ENCODE measurements around the gene ITPR1.

GRCh38 chr3:4856136-4856535 is 363.0 kb downstream of the ITPR1 start:
- TF ChIP-seq, protein P1, sequence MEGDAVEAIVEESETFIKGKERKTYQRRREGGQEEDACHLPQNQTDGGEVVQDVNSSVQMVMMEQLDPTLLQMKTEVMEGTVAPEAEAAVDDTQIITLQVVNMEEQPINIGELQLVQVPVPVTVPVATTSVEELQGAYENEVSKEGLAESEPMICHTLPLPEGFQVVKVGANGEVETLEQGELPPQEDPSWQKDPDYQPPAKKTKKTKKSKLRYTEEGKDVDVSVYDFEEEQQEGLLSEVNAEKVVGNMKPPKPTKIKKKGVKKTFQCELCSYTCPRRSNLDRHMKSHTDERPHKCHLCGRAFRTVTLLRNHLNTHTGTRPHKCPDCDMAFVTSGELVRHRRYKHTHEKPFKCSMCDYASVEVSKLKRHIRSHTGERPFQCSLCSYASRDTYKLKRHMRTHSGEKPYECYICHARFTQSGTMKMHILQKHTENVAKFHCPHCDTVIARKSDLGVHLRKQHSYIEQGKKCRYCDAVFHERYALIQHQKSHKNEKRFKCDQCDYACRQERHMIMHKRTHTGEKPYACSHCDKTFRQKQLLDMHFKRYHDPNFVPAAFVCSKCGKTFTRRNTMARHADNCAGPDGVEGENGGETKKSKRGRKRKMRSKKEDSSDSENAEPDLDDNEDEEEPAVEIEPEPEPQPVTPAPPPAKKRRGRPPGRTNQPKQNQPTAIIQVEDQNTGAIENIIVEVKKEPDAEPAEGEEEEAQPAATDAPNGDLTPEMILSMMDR (IDR thresholded peaks at IDR 0.05), result no peak
- TF ChIP-seq JUND (IDR thresholded peaks at IDR 0.05) (no peak), EZH2phosphoT487 (IDR thresholded peaks at IDR 0.05; ENCODE audit: borderline replicate concordance, low read depth) (no peak), FOXJ3 (CRISPR knock-in tag; IDR thresholded peaks at IDR 0.05) (no peak), SMC3 (IDR thresholded peaks at IDR 0.05; ENCODE audit: low read depth, low read length) (no peak), MAX (IDR thresholded peaks at IDR 0.05; ENCODE audit: low read depth) (no peak), POLR2AphosphoS5 (IDR thresholded peaks at IDR 0.05; ENCODE audit: low read depth, low read length) (no peak), RAD21 (IDR thresholded peaks at IDR 0.05; ENCODE audit: low read length) (no peak), FOXM1 (IDR thresholded peaks at IDR 0.05; ENCODE audit: low read depth) (no peak), USF2 (IDR thresholded peaks at IDR 0.05; ENCODE audit: borderline replicate concordance, low read depth, low read length) (no peak)
- TF ChIP-seq, protein P2, sequence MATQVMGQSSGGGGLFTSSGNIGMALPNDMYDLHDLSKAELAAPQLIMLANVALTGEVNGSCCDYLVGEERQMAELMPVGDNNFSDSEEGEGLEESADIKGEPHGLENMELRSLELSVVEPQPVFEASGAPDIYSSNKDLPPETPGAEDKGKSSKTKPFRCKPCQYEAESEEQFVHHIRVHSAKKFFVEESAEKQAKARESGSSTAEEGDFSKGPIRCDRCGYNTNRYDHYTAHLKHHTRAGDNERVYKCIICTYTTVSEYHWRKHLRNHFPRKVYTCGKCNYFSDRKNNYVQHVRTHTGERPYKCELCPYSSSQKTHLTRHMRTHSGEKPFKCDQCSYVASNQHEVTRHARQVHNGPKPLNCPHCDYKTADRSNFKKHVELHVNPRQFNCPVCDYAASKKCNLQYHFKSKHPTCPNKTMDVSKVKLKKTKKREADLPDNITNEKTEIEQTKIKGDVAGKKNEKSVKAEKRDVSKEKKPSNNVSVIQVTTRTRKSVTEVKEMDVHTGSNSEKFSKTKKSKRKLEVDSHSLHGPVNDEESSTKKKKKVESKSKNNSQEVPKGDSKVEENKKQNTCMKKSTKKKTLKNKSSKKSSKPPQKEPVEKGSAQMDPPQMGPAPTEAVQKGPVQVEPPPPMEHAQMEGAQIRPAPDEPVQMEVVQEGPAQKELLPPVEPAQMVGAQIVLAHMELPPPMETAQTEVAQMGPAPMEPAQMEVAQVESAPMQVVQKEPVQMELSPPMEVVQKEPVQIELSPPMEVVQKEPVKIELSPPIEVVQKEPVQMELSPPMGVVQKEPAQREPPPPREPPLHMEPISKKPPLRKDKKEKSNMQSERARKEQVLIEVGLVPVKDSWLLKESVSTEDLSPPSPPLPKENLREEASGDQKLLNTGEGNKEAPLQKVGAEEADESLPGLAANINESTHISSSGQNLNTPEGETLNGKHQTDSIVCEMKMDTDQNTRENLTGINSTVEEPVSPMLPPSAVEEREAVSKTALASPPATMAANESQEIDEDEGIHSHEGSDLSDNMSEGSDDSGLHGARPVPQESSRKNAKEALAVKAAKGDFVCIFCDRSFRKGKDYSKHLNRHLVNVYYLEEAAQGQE (IDR thresholded peaks at IDR 0.05; ENCODE audit: low read depth, low read length), result no peak
- TF ChIP-seq, protein P3, sequence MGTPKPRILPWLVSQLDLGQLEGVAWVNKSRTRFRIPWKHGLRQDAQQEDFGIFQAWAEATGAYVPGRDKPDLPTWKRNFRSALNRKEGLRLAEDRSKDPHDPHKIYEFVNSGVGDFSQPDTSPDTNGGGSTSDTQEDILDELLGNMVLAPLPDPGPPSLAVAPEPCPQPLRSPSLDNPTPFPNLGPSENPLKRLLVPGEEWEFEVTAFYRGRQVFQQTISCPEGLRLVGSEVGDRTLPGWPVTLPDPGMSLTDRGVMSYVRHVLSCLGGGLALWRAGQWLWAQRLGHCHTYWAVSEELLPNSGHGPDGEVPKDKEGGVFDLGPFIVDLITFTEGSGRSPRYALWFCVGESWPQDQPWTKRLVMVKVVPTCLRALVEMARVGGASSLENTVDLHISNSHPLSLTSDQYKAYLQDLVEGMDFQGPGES (IDR thresholded peaks at IDR 0.05; ENCODE audit: low read depth, low read length), result no peak

All from SK-N-SH (cell line).